ENCODE data around the gene GADL1.

Gene GADL1

GRCh38 chr3:30875505-30875904, 19.0 kb downstream of the GADL1 start:
- DNase-seq (ENCODE audit: low spot score): no peak

GRCh38 chr3:30873671-30874070, 20.8 kb downstream of the GADL1 start:
- DNase-seq (ENCODE audit: low spot score): no peak

- DNase-seq (ENCODE audit: low spot score): no peak
Measured at GRCh38 chr3:30872879-30873278, 21.6 kb downstream of the GADL1 start.

- DNase-seq (ENCODE audit: low spot score): no peak
Measured at GRCh38 chr3:30871720-30872119, 22.7 kb downstream of the GADL1 start.

GRCh38 chr3:30864836-30865235, 29.6 kb downstream of the GADL1 start:
- no peak for DNase-seq (ENCODE audit: low spot score)

GRCh38 chr3:30864132-30864531, 30.3 kb downstream of the GADL1 start:
- no peak for DNase-seq (ENCODE audit: low spot score)

GRCh38 chr3:30862004-30862403, 32.5 kb downstream of the GADL1 start:
- no peak for DNase-seq (ENCODE audit: low spot score)

- no peak for DNase-seq (ENCODE audit: low spot score)
Measured at GRCh38 chr3:30858894-30859389, 35.5 kb downstream of the GADL1 start.

- DNase-seq (ENCODE audit: low spot score): no peak
Measured at GRCh38 chr3:30855400-30856292, 38.8 kb downstream of the GADL1 start.

GRCh38 chr3:30852833-30853232, 41.6 kb downstream of the GADL1 start:
- DNase-seq (ENCODE audit: low spot score): no peak

GRCh38 chr3:30848087-30848779, 46.2 kb downstream of the GADL1 start:
- no peak for DNase-seq (ENCODE audit: low spot score)

GRCh38 chr3:30847592-30847991, 46.9 kb downstream of the GADL1 start:
- no peak for DNase-seq (ENCODE audit: low spot score)

GRCh38 chr3:30845606-30846005, 48.9 kb downstream of the GADL1 start:
- no peak for DNase-seq (ENCODE audit: low spot score)

- no peak for DNase-seq (ENCODE audit: low spot score)
Measured at GRCh38 chr3:30843877-30844276, 50.6 kb downstream of the GADL1 start.

- no peak for DNase-seq (ENCODE audit: low spot score)
Measured at GRCh38 chr3:30836141-30836540, 58.3 kb downstream of the GADL1 start.

- no peak for DNase-seq (ENCODE audit: low spot score)
Measured at GRCh38 chr3:30835667-30836066, 58.8 kb downstream of the GADL1 start.

- DNase-seq (ENCODE audit: low spot score): no peak
Measured at GRCh38 chr3:30832961-30833575, 61.4 kb downstream of the GADL1 start.

GRCh38 chr3:30827080-30827479, 67.4 kb downstream of the GADL1 start:
- no peak for DNase-seq (ENCODE audit: low spot score)

- no peak for DNase-seq (ENCODE audit: low spot score)
Measured at GRCh38 chr3:30826531-30826942, 67.9 kb downstream of the GADL1 start.

GRCh38 chr3:30819067-30819798, 75.2 kb downstream of the GADL1 start:
- DNase-seq (ENCODE audit: low spot score): no peak

GRCh38 chr3:30813734-30814133, 80.7 kb downstream of the GADL1 start:
- no peak for DNase-seq (ENCODE audit: low spot score)

All from RKO (cell line).